PC-3 (cell line): Measurements from ENCODE around the gene DEPDC1B.

ENCODE experiments used
- EZH2 ChIP-seq: fragments of 300-600 bp; sonication (generic); IDR thresholded peaks from one replicate; pipeline ENCODE4 v1.6.1; 2017; ENCODE audit warnings: antibody characterized with exemption, mild to moderate bottlenecking, low read length; ENCODE audit not compliant: unreplicated experiment
- EZH2phosphoT487 ChIP-seq: fragments of 300-600 bp; sonication (generic); IDR thresholded peaks from 2 replicates; pipeline ENCODE4 v1.6.1; 2018; ENCODE audit warnings: mild to moderate bottlenecking, antibody characterized with exemption, low read length, borderline replicate concordance
- TF ChIP-seq, protein P1 (sequence below): fragments of 300-600 bp; sonication (generic); conservative IDR thresholded peaks from 2 replicates; pipeline ENCODE4 v1.5.1; 2017; ENCODE audit warnings: antibody characterized with exemption, low read depth, mild to moderate bottlenecking, low read length

DNA sequence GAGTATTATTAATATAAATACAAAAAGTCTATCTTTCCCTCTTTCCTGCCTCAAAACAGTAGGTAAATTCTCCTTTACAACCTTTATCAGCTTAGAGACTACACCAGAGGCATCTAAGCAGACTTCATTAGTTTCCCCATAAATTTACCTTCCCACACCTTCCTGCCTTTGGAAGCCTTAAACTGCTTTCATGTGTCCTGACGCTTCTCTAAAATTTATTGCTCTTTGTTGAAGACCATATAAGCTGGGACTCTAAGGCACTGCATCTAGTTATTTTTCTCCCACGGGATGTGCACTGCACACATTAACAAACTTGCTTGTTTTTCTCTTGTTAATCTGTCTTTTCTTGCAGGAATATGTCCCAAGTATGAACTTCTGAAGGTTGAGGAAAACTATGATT lies 51.8 kb downstream of the DEPDC1B start:
- TF ChIP-seq, protein P1, sequence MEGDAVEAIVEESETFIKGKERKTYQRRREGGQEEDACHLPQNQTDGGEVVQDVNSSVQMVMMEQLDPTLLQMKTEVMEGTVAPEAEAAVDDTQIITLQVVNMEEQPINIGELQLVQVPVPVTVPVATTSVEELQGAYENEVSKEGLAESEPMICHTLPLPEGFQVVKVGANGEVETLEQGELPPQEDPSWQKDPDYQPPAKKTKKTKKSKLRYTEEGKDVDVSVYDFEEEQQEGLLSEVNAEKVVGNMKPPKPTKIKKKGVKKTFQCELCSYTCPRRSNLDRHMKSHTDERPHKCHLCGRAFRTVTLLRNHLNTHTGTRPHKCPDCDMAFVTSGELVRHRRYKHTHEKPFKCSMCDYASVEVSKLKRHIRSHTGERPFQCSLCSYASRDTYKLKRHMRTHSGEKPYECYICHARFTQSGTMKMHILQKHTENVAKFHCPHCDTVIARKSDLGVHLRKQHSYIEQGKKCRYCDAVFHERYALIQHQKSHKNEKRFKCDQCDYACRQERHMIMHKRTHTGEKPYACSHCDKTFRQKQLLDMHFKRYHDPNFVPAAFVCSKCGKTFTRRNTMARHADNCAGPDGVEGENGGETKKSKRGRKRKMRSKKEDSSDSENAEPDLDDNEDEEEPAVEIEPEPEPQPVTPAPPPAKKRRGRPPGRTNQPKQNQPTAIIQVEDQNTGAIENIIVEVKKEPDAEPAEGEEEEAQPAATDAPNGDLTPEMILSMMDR: no peak
- no peak for TF ChIP-seq EZH2
- TF ChIP-seq EZH2phosphoT487: no peak
